Lower leg skin (tissue), 4 donors: ENCODE results near the gene FMNL2. TPM values are rescaled to one million over a fixed set of nuclear protein-coding genes. Genes with fewer than 3 reads are reported as not detected.

Experiments
- DNase-seq, 2 donors: peaks; one replicate each; pipeline ENCODE4 v3.0.0-alpha.2; 2019; ENCODE audit warnings: low spot score in 2 of 2
- H3K4me3 ChIP-seq: fragments of 200-600 bp; sonication (generic); 2 replicates; pipeline ENCODE4 v1.5.1; 2017; ENCODE audit warnings: mild to moderate bottlenecking, low read depth; ENCODE audit not compliant: poor library complexity, severe bottlenecking
- POLR2A ChIP-seq, 2 donors: fragments of 450-650 bp; IDR thresholded peaks; one replicate each; pipeline ENCODE4 v1.6.1; 2016 to 2017; ENCODE audit warnings: antibody characterized with exemption in 2 of 2, mild to moderate bottlenecking in 1 of 2, moderate library complexity in 1 of 2
- WGBS, 2 donors: methylation state at CpG; one replicate each; pipeline ENCODE4 v1.1.5; 2018; 5-methylcytosine and 5-hydroxymethylcytosine counted together
- intact Hi-C: fragments of 100-400 bp; cut with DNase I; formaldehyde crosslinking; loops from one replicate; pipeline ENCODE4 v1.15.0; 2023; ENCODE audit warnings: low total_unique reads
- total RNA-seq, 4 donors: library from RNA; depleted of rRNA; stranded (reverse); fragments of >200 nt; gene quantifications; one replicate each; pipeline ENCODE4 v1.1.0, GENCODE V29; 2016
- TF ChIP-seq, protein P1 (sequence below), 3 donors: fragments of 450-650 bp; IDR thresholded peaks; one replicate each; pipeline ENCODE4 v1.5.1; 2016; ENCODE audit warnings: antibody characterized with exemption in 3 of 3, mild to moderate bottlenecking in 3 of 3, moderate library complexity in 2 of 3

Gene FMNL2
- total RNA-seq, 4 donors from 2014 or later, result 9.6 to 18.3 (median 12.9) TPM

DNA sequence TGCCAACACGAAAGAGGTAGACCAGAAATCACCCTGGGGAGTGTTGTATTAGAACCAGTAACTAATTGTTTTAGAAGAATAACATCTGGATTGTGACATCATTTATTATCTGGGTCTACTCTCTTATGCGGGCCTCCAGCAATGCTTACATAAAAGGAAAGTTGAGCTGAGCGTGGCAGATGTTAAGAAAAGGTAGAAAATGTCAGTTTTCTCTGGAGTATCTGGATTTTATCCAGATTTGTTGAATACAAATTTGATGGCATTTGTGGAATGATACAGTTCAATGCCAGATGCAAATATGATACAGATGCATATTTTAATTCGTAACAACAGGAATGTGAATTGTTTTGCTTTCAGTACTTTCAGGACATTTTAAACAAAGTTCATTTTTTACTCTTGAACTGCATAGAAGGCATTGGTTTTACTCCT, 292.0 kb downstream of the FMNL2 start:
- WGBS, 2 donors, result 44 to 52% methylated on average over 4 of the region's 4 CpGs
- H3K4me3 ChIP-seq, result no peak overlapping the region
- TF ChIP-seq, protein P1, sequence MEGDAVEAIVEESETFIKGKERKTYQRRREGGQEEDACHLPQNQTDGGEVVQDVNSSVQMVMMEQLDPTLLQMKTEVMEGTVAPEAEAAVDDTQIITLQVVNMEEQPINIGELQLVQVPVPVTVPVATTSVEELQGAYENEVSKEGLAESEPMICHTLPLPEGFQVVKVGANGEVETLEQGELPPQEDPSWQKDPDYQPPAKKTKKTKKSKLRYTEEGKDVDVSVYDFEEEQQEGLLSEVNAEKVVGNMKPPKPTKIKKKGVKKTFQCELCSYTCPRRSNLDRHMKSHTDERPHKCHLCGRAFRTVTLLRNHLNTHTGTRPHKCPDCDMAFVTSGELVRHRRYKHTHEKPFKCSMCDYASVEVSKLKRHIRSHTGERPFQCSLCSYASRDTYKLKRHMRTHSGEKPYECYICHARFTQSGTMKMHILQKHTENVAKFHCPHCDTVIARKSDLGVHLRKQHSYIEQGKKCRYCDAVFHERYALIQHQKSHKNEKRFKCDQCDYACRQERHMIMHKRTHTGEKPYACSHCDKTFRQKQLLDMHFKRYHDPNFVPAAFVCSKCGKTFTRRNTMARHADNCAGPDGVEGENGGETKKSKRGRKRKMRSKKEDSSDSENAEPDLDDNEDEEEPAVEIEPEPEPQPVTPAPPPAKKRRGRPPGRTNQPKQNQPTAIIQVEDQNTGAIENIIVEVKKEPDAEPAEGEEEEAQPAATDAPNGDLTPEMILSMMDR (IDR thresholded peaks at IDR 0.05), result no peak
- intact Hi-C loops, result no loop called here
- no peak for DNase-seq

DNA sequence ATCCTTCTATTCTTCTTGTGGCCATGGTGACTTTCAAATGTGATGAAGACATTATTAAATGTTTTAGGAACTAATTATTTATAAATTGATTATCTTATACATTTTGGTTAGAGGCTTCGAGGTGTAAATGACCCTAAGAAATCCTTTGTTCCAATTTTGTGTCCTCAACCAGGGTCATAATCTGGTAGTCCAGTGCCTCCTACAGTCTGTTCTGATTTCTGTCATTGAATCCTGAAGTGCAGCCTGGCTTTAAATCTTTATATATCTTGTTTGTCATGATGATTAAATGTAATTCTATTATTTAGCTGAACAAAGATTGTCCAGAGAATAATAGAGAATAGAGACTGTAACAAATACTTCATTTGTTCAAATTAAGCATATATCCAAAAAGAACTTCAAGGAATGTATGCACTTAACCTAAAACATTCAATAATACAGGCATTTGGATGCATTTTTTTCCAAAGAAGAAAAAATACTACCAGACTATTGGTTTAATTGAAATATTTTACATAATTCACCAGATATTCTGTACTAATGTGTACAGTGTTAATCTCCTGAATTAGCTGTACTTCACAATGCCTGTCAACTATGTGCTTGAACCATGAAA, 292.5 kb downstream of the FMNL2 start:
- WGBS, 2 donors, result 7 to 11% methylated on average over 1 of the region's 1 CpG
- intact Hi-C loops, result no loop called here

DNA sequence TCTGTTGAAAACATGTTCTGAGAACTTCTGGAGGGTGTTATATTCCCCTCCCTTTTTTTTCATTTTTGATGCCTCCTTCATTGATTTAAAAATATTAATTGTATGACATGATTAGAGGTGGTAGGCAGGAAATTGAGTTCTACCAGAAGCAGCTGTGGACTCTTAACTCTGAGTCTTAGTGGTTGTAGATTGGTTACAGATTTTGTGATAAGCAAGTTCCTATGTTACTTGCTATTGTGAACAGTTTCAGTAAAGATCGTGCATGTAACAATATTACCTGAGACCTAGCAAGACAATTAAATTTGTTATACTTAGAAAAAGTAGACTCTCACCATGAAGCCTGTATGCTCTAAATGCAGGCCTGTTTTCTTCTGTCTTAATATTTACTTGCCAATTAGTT, 294.2 kb downstream of the FMNL2 start:
- intact Hi-C loops, result no loop called here
- DNase-seq, result no peak
- WGBS, 2 donors, result 80 to 84% methylated on average over 1 of the region's 1 CpG
- no peak for TF ChIP-seq POLR2A (IDR thresholded peaks at IDR 0.05)
- TF ChIP-seq, protein P1 (IDR thresholded peaks at IDR 0.05), result no peak
- no peak overlapping the region for H3K4me3 ChIP-seq

More for the DNA sequence above, 292.5 kb downstream of the FMNL2 start:
- no peak for TF ChIP-seq POLR2A (IDR thresholded peaks at IDR 0.05)
- TF ChIP-seq, protein P1 (IDR thresholded peaks at IDR 0.05), result no peak
- no peak overlapping the region for H3K4me3 ChIP-seq
- no peak for DNase-seq

DNA sequence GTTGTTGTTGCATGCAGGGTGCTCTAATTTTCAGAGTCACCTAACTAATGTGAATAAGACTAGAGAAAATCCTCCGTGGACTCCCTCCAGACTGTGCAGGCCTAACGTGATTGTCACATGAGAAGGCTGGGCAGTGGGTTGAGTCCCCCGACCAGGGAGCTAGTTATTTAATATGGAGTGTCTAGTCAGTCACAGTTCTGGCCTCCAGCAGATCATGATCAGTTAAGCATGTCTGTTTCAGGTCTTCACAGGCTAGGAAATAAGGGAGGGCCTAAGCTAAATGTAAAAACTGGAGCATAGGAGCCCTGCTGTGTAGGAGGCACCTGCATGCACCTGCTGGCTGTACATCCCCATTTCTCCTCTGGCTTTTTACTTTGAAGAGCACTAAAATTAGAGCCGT, 295.5 kb downstream of the FMNL2 start:
- 86 to 87% methylated on average over 4 of the region's 4 CpGs for WGBS, 2 donors
- TF ChIP-seq POLR2A (IDR thresholded peaks at IDR 0.05), result no peak
- TF ChIP-seq, protein P1 (IDR thresholded peaks at IDR 0.05), result no peak
- intact Hi-C loops, result loop anchor here (5.0 kb wide), 1 partner anchor 593 kb away; no protein-coding TSS in a partner anchor
- no peak overlapping the region for H3K4me3 ChIP-seq
- DNase-seq, result no peak

DNA sequence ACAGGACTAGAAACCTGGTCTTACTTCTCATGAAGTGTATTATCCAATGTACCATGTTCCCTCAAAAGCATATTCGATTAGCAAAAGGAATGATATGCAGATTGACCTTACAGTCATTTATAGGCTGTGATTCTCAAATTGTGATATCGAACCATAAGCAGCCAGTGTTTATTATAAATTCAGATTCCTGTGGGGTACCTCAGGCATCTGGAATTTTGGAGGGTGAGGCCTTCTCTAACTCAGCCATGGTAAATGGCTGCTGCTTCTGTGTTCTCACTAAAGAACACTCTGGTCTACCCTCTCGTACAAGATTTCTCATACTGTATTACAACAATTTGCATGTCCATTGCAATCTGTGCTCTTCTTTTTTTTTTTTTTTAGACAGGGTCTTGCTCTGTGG, 297.8 kb downstream of the FMNL2 start:
- intact Hi-C loops, result loop anchor here (5.0 kb wide), 1 partner anchor 595 kb away; no protein-coding TSS in a partner anchor
- no peak for TF ChIP-seq POLR2A (IDR thresholded peaks at IDR 0.05)
- TF ChIP-seq, protein P1 (IDR thresholded peaks at IDR 0.05), result no peak
- no peak overlapping the region for H3K4me3 ChIP-seq
- 92% methylated on average over 3 of the region's 3 CpGs for WGBS, 2 donors
- DNase-seq, result no peak
